Keratinocyte (primary cell): ENCODE measurements around the gene RANBP3. TPM values are rescaled to one million over a fixed set of nuclear protein-coding genes. Genes with fewer than 3 reads are reported as not detected.

Experiments
- DNase-seq: peaks from one replicate; pipeline ENCODE4 v3.0.0-alpha.2; 2011; ENCODE audit warnings: low read depth, missing footprints, low spot score
- FAIRE-seq: peaks from 2 replicates; lab custom pipeline; 2011; peaks lifted over from hg19 to GRCh38; lab: Jason Lieb, UNC
- H2AFZ ChIP-seq: 2 replicates; pipeline ENCODE4 v1.6.0; 2012; ENCODE audit warnings: low read length, control low read depth, inconsistent platforms; ENCODE audit not compliant: control insufficient read depth
- H3K27ac ChIP-seq: 2 replicates; pipeline ENCODE4 v1.5.1; 2011; ENCODE audit warnings: low read length; ENCODE audit not compliant: control insufficient read depth, insufficient read depth
- H3K27me3 ChIP-seq: 3 replicates; pipeline ENCODE4 v1.6.0; 2011; ENCODE audit warnings: low read length; ENCODE audit not compliant: control insufficient read depth, insufficient read depth; ENCODE audit errors: extremely low read depth
- H3K36me3 ChIP-seq, 2 experiments: 2 replicates in 1 of 2; 3 replicates in 1 of 2; pipeline ENCODE4 v1.5.1; 2011; ENCODE audit warnings: low read length in 2 of 2, mild to moderate bottlenecking in 1 of 2; ENCODE audit not compliant: control insufficient read depth in 2 of 2, insufficient read depth in 2 of 2; ENCODE audit errors: extremely low read depth in 1 of 2
- H3K4me1 ChIP-seq: 3 replicates; pipeline ENCODE4 v1.5.1; 2011; ENCODE audit warnings: low read length; ENCODE audit not compliant: control insufficient read depth, insufficient read depth; ENCODE audit errors: extremely low read depth
- H3K4me2 ChIP-seq: 3 replicates; pipeline ENCODE4 v1.6.0; 2011; ENCODE audit warnings: low read depth, low read length; ENCODE audit not compliant: control insufficient read depth, insufficient read depth; ENCODE audit errors: extremely low read depth
- H3K4me3 ChIP-seq, 3 experiments: fragments of 200-600 bp in 1 of 3; sonication (generic) in 1 of 3; 2 replicates in 2 of 3; 3 replicates in 1 of 3; pipeline ENCODE4 v1.5.1; 2011 to 2016; ENCODE audit warnings: low read length in 3 of 3, mild to moderate bottlenecking in 3 of 3, control low read depth in 2 of 3, inconsistent platforms in 1 of 3, low read depth in 1 of 3, mixed read lengths in 1 of 3, mixed run types in 1 of 3, moderate library complexity in 1 of 3; ENCODE audit not compliant: control insufficient read depth in 2 of 3, insufficient read depth in 2 of 3; ENCODE audit errors: extremely low read depth in 1 of 3
- H3K79me2 ChIP-seq: 2 replicates; pipeline ENCODE4 v1.6.0; 2012; ENCODE audit warnings: low read length; ENCODE audit not compliant: control insufficient read depth, insufficient read depth
- H3K9ac ChIP-seq: 3 replicates; pipeline ENCODE4 v1.6.0; 2011; ENCODE audit warnings: low read length; ENCODE audit not compliant: control insufficient read depth, insufficient read depth; ENCODE audit errors: extremely low read depth
- H3K9me1 ChIP-seq: 3 replicates; pipeline ENCODE4 v1.6.0; 2011; ENCODE audit warnings: low read length; ENCODE audit not compliant: control insufficient read depth, insufficient read depth; ENCODE audit errors: extremely low read depth
- H3K9me3 ChIP-seq: 2 replicates; pipeline ENCODE4 v1.5.1; 2012; ENCODE audit warnings: low read depth, low read length; ENCODE audit not compliant: control insufficient read depth
- H4K20me1 ChIP-seq: 3 replicates; pipeline ENCODE4 v1.6.0; 2011; ENCODE audit warnings: low read length; ENCODE audit not compliant: control insufficient read depth, insufficient read depth; ENCODE audit errors: extremely low read depth
- CTCF ChIP-seq, 3 experiments: IDR thresholded peaks in 1 of 3; conservative IDR thresholded peaks in 1 of 3; optimal IDR thresholded peaks in 1 of 3; 2 replicates in 2 of 3; 3 replicates in 1 of 3; pipeline versions ENCODE3 to v1.5.1; 2011; ENCODE audit warnings: low read length in 3 of 3, mild to moderate bottlenecking in 3 of 3, moderate library complexity in 2 of 3, control low read depth in 1 of 3, inconsistent platforms in 1 of 3; ENCODE audit not compliant: insufficient read depth in 2 of 3; ENCODE audit errors: extremely low read depth in 1 of 3
- EZH2 ChIP-seq: IDR thresholded peaks from one replicate; pipeline ENCODE4 v1.6.1; 2012; ENCODE audit warnings: inconsistent platforms, mild to moderate bottlenecking, low read length, moderate library complexity
- dilution Hi-C: fragments of 300-500 bp; cut with MboI; formaldehyde crosslinking; loops from one replicate; pipeline ENCODE4 v1.7.0; 2020; ENCODE audit warnings: low sequenced_read_pairs; ENCODE audit not compliant: extremely low pct_ligation_motif_present
- polyA plus RNA-seq, 5 experiments: library from polyadenylated mRNA; depleted of rRNA in 3 of 5; stranded (reverse) in 3 of 5; stranded (forward) in 1 of 5; unstranded in 1 of 5; fragments of >200 nt; gene quantifications; 1 replicate in 1 of 5; 2 replicates in 3 of 5; 3 replicates in 1 of 5; pipeline versions ENCODE4 v1.2.1 to v1.2.3, GENCODE V29; 2011 to 2012; ENCODE audit warnings: missing spikeins in 2 of 5, low read depth in 1 of 5, low replicate concordance in 1 of 5

RANBP3 gene
- polyA plus RNA-seq, 1 donor (not counting 4 experiments of a cell fraction or from before 2014, with no cell fraction given), result 36.4 TPM

GRCh38 chr19:5891938-5892771 is 85.8 kb downstream of the RANBP3 start:
- Histone ChIP-seq H3K9me1 (no peaks in the 10 kb centered on the region), H3K9ac (no peak overlapping the region), H3K36me3 (peaks cover 9 to 14% of the 10 kb centered on the region in 2 experiments), H3K79me2 (no peaks in the 10 kb centered on the region), H3K4me3 (no peak overlapping the region), H3K27ac (no peak overlapping the region), H3K27me3 (no peaks in the 10 kb centered on the region), H3K9me3 (no peaks in the 10 kb centered on the region), H3K4me2 (no peak overlapping the region), H3K4me1 (peaks cover 18% of the 10 kb centered on the region), H4K20me1 (no peaks in the 10 kb centered on the region), H2AFZ (no peak overlapping the region)
- dilution Hi-C loops, result no loop called here
- TF ChIP-seq CTCF (optimal IDR thresholded peaks at IDR 0.05 in 1 of 3, IDR thresholded peaks at IDR 0.05 in 1 of 3, conservative IDR thresholded peaks at IDR 0.05 in 1 of 3; ENCODE audit: extremely low read depth in 1 of 3, insufficient read depth in 2 of 3, low read length in 3 of 3), result peak; percentile 57 to 85 (median 82)
- TF ChIP-seq EZH2, result no peak
- FAIRE-seq (no peak), DNase-seq (no peak)

GRCh38 chr19:5891572-5891937 is 86.4 kb downstream of the RANBP3 start:
- FAIRE-seq (no peak), DNase-seq (no peak)
- H3K9me1 ChIP-seq, result no peaks in the 10 kb centered on the region
- TF ChIP-seq CTCF (optimal IDR thresholded peaks at IDR 0.05 in 1 of 3, IDR thresholded peaks at IDR 0.05 in 1 of 3, conservative IDR thresholded peaks at IDR 0.05 in 1 of 3; ENCODE audit: extremely low read depth in 1 of 3, insufficient read depth in 2 of 3, low read length in 3 of 3) (no peak), EZH2 (no peak)
- no peaks in the 10 kb centered on the region for H4K20me1 ChIP-seq
- H3K27me3 ChIP-seq, result no peaks in the 10 kb centered on the region
- no peak overlapping the region for H3K4me2 ChIP-seq
- H3K9me3 ChIP-seq, result no peaks in the 10 kb centered on the region
- H3K27ac ChIP-seq, result no peak overlapping the region
- no peaks in the 10 kb centered on the region for H3K79me2 ChIP-seq
- no peak overlapping the region for H2AFZ ChIP-seq
- dilution Hi-C loops, result no loop called here
- H3K4me1 ChIP-seq, result peaks cover 18% of the 10 kb centered on the region
- H3K9ac ChIP-seq, result no peak overlapping the region
- H3K4me3 ChIP-seq, result no peak overlapping the region
- peaks cover 5 to 14% of the 10 kb centered on the region in 2 experiments for H3K36me3 ChIP-seq
